Cerebellar cortex (tissue), 1 donor: ENCODE data around the gene BLOC1S3.

ENCODE experiments used
- DNase-seq: peaks from one replicate; pipeline ENCODE4 v3.0.0-alpha.2; 2015; ENCODE audit warnings: low spot score

BLOC1S3 gene

GRCh38 chr19:45161738-45162607 is 16.6 kb upstream of the BLOC1S3 start:
- no peak for DNase-seq

DNA sequence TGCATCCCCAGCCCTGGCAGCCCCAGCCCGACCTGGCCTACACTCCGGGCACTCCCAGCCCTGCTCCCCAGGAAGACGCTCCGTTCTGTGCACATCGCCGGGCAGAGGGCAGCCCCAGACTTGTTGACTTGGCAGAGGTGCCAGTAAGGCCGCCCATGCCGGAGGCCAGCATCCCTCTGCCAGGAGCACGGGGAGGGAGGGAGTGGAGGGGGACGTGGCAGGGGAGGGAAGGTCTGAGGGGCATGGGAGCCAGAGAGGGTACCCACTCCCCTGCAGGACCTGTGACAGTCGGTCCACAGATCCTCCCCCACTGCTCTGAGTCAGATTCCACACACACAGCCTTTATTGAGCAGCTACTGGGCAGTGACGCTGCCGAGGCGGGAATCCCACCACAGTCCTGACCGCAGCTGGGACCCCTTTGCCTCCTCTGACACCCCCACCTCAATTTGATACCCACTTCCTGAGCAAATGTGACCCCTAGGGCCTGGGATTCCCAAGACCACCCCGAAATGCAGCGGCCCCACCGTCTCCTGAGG is 15.9 kb upstream of the BLOC1S3 start:
- no peak for DNase-seq

DNA sequence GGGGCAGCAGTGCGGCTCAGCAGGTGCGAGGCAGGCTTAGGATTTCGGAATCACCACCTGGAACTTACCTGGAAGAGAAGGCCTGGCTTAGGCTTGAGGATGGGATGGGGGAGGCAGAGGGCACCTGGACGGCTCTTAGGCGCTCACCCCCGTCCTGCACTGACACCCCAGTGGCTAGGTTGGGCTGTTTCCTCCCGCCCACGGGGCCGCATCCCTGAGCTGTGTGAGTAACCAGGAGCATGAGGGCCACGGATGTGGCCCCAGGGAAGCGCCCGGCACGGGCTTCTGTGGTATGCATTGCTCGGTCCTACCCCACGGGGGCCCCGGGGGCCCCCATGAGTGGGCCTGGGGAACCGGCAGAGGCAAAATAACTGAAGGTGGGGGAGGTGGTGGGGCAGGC is 15.4 kb upstream of the BLOC1S3 start:
- DNase-seq: no peak

- DNase-seq: no peak
Measured at GRCh38 chr19:45163751-45164460, 14.7 kb upstream of the BLOC1S3 start.

DNA sequence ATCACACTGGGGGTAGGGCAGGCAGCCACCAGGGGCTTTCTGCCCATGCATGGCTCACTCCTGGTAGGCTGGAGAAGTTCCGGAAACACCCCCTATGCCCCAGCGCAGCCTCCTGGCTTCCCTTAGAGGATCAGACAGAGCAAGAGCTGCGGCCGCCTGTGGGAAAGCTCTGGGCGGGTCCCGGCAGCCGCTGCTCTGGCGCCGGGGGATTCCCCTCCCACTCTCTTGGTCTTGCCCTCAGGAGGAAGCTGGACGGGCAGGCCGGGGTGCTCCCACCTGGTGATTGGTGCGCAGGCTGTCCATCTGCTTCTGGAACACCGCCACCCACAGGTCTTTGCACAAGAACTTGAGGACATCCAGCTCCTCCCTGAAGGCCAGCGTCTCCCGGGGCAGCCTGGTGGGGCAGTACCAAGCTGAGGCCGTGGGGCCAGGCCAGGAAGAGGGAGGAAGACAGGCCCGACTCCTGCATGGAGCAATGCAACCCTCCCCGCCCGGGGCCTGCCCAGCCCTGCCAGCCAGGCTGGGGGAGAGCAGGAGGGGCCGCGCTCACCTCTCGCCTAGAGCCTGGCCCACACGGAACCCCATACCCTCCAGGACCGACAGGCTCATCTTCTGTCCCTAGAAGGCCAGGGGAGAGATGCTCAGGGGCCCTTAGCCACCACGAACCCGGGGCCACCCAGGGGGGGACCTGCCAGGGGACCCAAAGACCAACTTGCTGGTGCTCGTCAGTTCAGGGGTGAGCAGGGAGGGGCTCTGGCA is 13.8 kb upstream of the BLOC1S3 start:
- DNase-seq: no peak

DNA sequence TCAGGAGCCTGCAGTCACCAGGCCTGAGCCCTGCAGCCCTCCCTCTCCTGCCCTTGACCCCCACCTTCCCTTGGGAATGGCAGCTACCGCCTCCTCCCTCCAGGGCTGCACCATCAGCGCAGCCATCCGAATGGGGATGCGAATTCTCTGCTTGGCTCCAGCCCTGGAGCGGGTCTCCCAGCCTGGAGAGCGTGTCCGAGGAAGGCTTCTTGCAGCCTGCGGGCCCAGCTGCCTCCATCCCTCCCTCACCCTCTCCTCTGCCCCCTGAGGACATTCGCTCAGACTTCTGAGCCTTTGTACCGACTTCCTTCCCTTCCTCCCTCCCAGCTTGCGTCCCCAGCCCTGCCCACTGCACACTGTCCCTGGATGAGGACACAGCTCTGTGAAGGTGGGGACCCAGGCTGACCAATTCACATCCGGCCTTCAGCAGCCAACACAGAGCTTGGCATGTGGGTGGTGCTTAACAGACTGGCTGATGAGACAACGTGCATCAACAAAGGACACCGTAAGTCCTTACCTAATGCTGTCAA is 11.8 kb upstream of the BLOC1S3 start:
- no peak for DNase-seq

GRCh38 chr19:45168767-45169351 is 9.7 kb upstream of the BLOC1S3 start:
- DNase-seq: no peak

- DNase-seq: no peak
Measured at GRCh38 chr19:45169602-45170001, 9.0 kb upstream of the BLOC1S3 start.

GRCh38 chr19:45170146-45171106 is 8.2 kb upstream of the BLOC1S3 start:
- no peak for DNase-seq

- DNase-seq: no peak
Measured at GRCh38 chr19:45171211-45171623, 7.4 kb upstream of the BLOC1S3 start.

- no peak for DNase-seq
Measured at GRCh38 chr19:45172173-45172572, 6.4 kb upstream of the BLOC1S3 start.

GRCh38 chr19:45172611-45173208 is 5.9 kb upstream of the BLOC1S3 start:
- no peak for DNase-seq

- DNase-seq: no peak
Measured at GRCh38 chr19:45173816-45174215, 4.8 kb upstream of the BLOC1S3 start.

DNA sequence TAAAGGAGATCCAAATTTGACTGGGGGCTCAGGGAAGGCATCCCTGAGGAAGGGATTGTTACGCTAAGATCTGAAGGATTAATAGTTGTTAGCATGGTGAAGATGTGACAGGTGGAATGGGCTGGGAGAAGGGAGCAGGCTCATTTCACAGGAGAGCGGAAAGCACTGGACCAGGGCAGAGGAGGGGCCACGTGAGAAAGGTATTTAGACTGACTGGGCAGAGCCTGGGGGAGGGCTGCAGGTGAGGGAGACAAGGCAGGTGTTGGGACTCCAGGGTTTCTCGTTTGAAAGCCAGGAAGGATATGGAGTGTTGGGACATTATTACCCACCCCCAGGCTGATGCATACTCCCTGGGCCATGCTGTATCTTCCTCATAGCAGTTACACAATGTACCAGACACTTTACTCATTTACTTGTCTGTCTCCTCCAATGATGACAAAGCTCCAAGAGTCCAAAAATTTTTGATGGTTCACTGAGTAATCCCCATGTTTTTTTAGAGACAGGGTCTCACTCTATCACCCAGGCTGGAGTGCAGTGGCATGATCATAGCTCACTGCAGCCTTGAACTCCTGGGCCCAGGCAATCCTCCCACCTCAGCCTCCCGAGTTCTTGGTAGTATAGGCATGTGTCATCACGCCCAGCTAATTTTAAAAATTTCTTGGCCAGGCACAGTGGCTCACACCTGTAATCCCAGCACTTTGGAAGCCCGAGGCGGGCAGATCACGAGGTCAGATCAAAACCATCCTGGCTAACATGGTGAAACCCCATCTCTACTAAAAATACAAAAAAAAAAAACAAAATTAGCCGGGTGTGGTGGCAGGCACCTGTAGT is 2.9 kb upstream of the BLOC1S3 start:
- no peak for DNase-seq

GRCh38 chr19:45177817-45178261 is 745 bp upstream of the BLOC1S3 start, which contains the start of gene TRAPPC6A:
TSS of gene TRAPPC6A (minus strand) at chr19:45178237. CDS start at chr19:45178218, 19 bp downstream.
- peak; percentile 30 for DNase-seq

- DNase-seq: no peak
Measured at GRCh38 chr19:45179072-45179891, 698 bp downstream of the BLOC1S3 start.

DNA sequence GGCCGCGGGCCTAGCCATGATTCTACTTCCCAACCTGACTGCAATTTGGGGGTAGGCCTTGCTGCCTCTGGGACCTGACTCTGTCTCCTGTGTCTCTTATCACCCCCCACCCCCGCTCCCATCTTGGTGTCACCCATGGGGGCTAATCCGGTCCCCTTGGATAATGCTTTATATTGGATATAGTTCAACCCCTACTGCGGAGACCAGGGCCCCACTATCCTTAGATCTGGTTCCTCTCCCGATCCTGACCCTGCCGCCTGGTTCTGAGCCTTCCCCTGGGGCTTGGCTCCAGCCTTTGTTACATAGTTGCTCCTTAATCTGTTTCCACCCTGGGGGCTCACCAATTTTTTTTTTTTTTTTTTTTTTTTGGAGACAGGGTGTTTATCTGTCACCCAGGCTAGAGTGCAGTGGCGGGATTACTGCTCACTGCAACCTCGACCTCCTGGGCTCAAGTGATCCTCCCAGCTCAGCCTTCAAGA is 1.3 kb downstream of the BLOC1S3 start:
- no peak for DNase-seq

- DNase-seq: no peak
Measured at GRCh38 chr19:45180936-45181335, 2.4 kb downstream of the BLOC1S3 start.
